Measurements from ENCODE around the gene SLC12A2.

Gene SLC12A2

DNA sequence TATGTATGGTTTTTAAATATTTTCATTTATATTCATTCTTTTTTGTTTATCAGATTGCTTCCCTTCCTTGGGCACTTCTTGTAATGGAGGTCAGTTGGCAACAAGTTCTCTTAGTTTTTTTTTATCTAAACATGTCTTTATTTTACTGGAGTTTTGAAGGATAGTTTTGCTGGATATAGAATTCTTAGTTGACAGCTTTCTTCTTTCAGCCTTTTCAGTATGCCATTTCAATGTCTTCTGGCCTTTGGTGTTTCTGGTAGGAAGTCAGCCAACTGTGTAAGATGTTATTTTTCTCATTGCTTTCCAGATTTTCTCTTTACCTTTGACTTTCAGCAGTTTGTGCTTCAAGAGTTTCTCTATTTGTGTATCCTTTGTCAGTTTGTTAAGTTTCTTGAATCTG, 14.2 kb downstream of the SLC12A2 start:
- no peak for DNase-seq

GRCh38 chr5:128099944-128100343, 16.4 kb downstream of the SLC12A2 start:
- no peak for DNase-seq

DNA sequence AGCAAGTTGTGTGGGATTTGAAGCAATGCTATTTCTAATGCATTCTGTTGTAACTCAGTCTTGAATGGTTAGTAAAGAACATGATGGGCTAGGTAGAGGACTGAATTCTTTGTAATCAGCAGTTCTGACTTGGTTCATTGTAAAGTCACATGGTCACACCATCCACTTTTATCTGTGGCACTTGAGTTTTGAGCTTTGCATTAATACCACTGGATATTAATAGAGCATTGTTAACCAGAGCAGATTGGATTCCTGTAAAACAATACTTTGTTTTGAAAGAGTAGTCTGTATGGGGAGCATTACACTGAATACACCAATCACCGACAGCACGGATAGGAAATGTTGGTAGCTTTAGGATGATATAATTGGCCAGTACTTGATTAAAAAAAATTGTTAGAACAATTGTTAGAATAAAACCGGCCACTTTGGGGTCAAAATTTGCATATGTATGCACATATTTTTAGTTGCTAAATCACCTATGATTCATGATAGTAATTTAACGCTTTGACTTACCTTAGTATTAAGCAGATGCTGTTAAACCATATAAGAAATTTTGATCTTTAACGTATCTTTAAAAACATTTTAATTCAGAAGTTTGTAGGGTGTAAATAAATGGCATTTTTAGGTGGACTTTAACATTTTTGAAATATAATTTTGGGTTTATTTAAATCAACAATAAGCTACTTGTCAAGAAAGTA, 17.4 kb downstream of the SLC12A2 start:
- DNase-seq = no peak

DNA sequence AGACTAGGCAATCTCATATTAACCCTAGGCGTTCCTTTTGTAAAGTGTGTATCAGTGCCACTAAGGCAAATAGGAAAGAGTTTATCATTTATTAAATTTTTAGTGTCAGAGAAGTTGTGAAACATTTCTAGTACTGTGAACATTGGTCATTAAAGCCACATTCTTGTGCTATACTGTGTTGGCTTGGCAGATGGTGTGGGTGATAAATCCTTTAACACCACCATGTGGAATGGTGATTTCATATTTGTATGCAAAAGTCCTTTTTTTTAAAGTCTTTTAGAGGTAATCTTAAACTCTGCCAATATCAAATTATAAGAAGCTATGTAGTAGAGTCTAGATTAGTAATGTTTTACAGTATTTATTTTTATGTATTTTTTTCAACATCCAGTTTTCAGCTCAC, 18.1 kb downstream of the SLC12A2 start:
- DNase-seq = no peak

- no peak for DNase-seq
These were observed 21.6 kb downstream of the SLC12A2 start for GRCh38 chr5:128105203-128105602.

GRCh38 chr5:128109138-128109537, 25.6 kb downstream of the SLC12A2 start:
- no peak for DNase-seq

DNA sequence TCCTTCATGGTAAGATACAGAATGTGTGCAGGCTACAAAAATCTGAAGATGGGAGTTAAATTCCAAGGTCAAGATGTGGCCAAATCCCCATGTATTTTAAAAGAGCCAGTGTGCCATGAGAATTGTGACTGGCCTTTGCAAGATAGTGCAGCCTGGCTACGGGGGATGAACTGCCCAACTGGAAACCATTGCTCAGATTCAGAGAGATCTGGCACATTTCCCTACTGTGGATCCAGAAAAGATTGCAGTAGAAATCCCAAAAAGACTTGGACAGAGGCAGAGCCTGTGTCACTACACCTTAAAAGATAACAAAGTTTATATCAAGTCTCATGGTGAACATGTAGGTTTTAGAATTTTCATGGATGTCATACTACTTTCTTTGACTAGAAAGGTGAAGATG, 26.2 kb downstream of the SLC12A2 start:
- no peak for DNase-seq

GRCh38 chr5:128111818-128112448, 28.4 kb downstream of the SLC12A2 start:
- no peak for DNase-seq

GRCh38 chr5:128116445-128116844, 32.9 kb downstream of the SLC12A2 start:
- no peak for DNase-seq

DNA sequence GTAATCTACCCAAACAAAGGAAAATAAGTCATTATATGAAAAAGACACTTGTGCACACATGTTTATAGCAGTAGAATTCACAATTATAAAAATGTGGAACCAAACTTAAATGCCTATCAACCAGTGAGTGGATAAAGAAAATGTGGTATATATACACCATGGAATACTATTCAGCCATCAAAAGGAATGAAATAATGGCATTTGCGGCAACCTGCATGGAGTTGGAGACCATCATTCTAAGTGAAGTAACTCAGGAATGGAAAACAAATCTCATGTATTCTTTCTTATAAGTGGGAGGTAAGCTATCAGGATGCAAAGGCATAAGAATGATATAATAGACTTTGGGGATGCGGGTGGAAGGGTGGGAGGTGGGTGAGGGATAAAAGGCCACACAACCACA, 34.6 kb downstream of the SLC12A2 start:
- DNase-seq = no peak

DNA sequence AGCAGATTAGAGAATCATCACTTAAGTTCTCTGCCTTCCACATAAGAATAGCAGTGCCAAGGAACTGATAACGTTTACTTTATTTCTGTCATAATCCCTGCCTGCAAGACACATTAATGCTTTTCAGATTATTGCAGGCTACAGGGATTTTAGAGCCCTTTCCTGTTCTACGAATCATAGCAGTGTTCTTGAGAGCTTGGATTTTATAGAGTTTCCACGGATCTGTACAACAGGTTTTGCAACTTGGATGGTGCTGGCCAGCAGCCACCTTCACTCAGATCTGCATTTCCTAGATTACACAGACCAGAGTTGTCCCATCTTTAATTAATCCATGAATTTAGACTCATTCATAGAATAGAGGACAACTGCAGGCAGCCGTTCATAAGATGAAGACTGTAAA, 38.1 kb downstream of the SLC12A2 start:
- no peak for DNase-seq

GRCh38 chr5:128123936-128124335, 40.4 kb downstream of the SLC12A2 start:
- DNase-seq = no peak

DNA sequence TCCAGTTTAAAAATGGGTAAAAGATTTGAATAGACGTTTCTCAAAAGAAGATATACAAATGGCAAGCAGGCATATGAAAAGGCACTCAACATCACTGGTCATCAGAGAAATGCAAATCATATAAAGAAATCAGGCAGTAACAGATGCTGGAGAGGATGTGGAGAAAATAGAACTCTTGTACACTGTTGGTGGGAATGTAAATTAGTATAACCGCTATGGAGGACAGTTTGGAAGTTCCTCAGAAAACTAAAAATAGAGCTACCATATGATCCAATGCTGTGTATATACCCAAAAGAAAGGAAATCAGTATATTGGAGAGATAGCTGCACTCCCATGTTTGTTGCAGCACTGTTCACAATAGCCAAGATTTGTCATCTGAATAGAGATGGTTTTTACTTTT, 42.7 kb downstream of the SLC12A2 start:
- DNase-seq = no peak

DNA sequence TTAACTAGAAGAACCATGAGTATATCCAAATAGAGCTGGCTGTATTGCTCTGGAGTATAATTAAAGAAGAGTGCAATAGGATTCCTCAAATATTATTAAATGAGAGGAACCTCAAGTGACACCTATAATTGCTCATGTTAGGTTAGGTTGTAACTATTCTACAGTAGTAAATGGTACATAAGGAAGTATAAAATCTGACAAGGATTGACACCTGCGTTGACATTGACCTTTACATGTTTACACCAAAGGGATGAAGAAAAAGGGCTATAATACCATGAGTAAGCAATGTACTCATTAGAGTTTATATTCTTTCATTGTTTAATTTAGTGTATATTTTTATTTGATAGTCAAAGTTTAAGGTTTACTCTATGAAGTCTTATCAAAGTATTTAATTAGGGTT, 48.9 kb downstream of the SLC12A2 start:
- DNase-seq = no peak

- DNase-seq = no peak
These were observed 51.7 kb downstream of the SLC12A2 start for GRCh38 chr5:128135286-128135685.

DNA sequence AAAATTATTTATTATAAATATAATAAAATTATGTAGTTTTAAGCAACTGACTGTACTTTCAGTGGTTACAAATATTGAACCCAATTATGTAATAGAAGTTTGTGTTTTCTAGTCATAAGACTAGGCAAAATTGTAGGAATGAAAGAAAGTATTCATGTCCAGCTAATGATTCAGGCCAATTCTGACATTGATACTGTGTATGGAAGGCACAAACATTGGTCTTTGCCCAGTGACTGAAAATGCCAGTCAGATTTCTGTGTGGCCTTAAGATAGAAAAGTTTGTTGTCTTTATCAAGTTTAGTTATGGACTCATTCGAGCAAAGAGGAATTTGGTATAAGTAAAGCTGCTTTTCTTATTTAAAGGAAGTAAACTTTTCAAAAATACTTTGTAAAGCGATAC, 60.3 kb downstream of the SLC12A2 start:
- no peak for DNase-seq

GRCh38 chr5:128144491-128144890, 60.9 kb downstream of the SLC12A2 start:
- no peak for DNase-seq

- no peak for DNase-seq
These were observed 63.1 kb downstream of the SLC12A2 start for GRCh38 chr5:128146671-128147070.

DNA sequence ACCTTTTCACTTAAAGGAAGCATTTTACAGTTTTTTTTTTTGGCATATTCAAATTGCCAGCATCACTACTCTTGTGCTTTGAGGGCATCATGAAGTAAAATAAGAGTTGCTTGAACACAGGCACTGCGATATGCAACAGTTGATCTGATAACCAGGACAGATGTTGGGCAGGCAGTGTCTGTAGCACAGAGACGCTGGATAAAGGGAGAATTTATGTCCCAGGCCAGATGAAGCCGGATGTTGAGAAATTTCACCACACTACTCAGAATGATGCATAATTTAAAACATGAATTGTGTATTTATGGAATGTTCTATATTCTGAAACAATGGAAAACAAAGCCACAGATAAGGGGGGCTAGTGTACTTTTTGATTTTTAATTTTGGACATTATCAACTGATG, 71.4 kb downstream of the SLC12A2 start:
- DNase-seq = no peak

DNA sequence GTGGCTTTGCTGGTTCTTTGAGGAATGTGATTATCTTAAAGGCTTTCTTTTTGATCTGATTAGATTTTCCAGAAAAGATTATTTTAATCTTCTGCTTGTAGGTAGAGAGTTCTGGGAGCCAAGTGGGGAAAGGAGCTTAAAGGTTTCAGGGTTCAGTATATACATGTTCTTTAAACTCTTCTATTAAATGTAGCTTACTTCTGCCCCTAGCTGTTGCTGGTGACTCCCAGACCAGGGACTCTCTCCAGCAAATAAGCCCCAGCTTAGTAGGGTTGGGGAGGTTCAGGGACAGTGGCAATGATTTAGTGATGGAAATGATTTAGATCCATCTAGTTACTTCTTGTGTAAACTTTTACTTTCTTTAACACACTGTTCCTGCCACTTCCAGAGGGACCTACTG, 72.2 kb downstream of the SLC12A2 start:
- DNase-seq = no peak

DNA sequence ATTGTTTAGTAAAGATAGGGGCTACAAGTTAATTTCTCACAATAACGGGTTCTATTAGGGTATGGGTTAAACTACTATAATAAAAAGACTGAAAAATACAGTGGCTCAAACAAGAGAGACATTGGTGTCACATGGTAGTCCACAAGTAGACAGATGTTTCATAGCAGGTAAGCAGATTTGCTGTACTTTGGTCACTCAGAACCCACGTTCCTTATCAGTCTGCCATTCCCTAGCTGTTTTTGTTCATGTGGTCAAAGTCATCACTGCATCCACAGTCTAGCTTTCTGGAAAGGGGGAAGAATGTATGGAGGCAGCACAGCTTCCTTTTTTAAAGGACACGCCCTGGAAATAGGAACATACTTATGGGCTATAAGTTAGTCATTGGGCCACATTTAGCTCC, 73.0 kb downstream of the SLC12A2 start:
- no peak for DNase-seq

GRCh38 chr5:128158342-128158741, 74.8 kb downstream of the SLC12A2 start:
- DNase-seq = no peak

DNA sequence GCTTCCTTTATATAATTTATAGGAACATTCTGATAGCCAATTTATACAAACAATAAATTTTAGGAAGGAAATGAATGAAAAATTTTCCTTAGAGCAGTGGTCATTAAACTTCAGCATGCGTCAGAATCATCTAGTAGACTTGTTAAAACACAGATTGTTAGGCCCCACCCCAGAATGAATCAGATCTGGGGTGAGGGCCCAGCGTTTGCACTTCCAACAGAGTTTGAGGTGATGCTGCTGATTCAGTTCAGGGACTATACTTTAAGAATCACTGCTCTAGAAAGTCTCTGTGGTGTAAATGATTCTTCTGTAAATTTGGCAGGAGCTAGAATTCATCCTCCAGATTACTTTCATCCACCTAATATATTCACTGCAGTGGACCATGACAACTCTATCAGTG, 80.4 kb downstream of the SLC12A2 start:
- no peak for DNase-seq

- DNase-seq = no peak
These were observed 85.9 kb downstream of the SLC12A2 start for GRCh38 chr5:128169401-128170017.

GRCh38 chr5:128172102-128172501, 88.5 kb downstream of the SLC12A2 start:
- DNase-seq = no peak

Measured in activated CD4-positive, alpha-beta T cell treated with anti-CD3 and anti-CD28 coated beads for 48 hours (primary cell).